Central memory CD4-positive, alpha-beta T cell (primary cell): Measurements from ENCODE around the gene PRSS12.
A peak's percentile ranks its signal among the peaks of the same experiment; 100 is the strongest.
"Not testable (repeated sequence)": the region's sequence is repeated elsewhere in the genome, so short reads cannot be mapped to it uniquely, and the experiment has no call there.

Experiments
- DNase-seq: peaks from one replicate; pipeline ENCODE4 v3.0.0; 2022

PRSS12 gene

DNA sequence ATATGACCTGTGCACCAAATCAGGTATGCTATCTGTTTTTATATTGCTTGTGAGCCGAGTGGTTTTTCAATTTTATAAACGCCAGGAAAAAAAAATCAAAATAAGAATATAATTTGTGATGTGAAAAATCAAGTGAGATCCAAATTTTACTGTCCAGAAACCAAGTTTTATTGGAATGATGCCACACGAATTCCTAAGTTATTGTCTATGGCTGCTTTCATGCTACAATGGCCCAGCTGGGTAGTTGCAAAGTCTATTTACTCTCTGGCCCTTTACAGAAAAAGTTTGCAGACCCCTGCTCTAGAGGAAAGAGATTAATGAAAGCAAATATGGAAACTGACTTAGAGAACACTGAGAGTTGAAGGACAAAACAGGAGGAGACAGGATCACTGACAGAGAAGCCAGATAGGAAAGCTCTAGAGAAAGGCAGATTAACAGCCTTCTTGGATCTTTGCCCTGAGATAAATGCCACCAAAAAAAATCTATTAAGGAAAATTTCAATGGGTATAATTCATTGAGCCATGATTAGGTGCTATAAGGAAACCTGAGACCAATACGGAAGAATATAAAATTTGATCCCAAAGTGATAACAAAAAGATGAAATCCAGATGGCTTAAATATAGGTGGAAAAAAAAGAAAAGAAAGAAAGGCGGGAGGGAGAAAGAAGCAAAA lies 29.8 kb downstream of the PRSS12 start:
- DNase-seq = no peak

DNA sequence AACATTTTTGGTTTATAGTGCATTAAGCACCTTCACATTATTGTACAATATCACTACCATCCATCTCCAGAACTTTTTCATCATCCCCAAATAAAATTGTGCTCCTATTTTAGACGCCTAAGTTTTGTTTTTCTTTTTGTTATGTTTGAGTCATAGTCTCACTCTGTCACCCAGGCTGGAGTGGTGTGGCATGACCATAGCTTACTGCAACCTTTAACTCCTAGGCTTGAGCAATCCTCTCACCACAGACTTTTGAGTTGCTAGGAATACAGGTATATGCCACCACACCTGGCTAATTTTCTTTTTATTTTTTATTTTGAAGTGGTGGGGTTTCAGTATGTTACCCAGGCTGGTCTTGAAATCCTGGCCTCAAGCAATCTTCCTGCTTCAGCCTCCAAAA lies 33.9 kb downstream of the PRSS12 start:
- DNase-seq = no peak

GRCh38 chr4:118317691-118318090 lies 35.1 kb downstream of the PRSS12 start:
- DNase-seq = no peak

DNA sequence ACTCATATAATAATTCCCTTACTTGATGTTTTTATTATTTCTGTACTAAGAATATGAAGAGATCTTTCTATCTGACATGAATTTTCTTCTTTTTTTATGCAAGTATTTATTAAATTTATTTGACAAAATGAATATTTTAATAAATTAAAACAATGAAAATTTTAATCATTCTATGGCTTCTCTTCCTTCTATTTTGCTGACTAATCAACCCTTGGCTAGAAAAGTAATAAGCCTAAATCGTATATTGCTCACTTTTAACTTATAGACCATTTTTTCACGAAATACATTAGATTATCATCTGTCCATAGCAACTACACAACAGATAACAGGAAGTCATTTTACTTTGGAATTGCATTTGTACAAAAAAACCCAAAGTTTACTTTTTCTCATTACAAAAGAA lies 38.6 kb downstream of the PRSS12 start:
- DNase-seq = no peak

DNA sequence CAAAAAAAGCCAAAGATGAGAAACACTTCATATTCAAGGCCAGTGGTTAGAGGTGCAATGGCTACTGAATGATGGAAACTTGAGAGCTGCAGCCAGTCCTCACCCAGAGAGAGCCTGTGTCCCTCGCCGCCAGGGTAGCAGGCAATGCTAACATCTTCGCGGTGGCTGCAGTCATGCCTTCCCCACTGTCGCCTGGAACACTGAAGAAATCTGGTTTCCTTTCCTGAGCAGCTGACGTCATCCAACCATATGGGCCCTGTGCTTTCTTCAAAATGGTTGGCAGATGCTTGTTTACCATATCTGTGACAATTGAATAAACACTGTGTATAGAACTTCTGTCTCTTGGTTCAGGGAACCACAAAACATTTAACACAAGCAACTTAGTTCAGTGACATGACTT lies 39.7 kb downstream of the PRSS12 start:
- no peak for DNase-seq

DNA sequence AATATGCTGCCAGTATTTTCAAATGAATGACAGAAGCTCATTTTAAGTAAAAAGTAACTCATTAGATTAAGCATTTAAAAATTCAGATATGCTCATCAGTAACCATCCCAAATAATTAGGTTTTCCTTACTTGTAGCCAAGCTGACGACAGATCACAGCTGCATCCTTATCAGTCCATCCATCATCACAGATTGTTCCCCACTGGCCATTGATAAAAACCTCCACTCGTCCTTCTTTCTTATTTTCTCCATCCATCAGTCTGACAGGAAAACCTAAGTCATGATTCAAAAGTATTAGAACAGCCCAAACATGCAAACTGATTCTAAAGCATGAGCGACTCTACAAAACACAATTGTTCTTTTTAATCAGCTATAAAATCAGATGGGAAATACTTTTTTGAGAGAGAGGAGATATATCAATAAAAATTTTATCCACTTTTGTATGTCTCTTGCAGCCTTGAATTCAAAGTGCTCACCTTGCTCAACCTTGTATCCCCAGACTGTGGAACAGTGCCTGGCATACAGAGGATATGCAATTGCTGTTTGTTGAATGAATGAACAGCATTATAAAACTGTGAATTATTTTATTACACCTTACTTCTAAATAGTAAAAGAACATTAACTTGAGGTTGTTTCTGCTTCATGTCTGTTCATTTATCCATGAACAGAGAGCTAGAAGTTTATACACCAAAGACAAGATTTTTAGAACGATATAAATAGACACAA lies 44.3 kb downstream of the PRSS12 start:
- DNase-seq = no peak

- no peak for DNase-seq
Observed at GRCh38 chr4:118307643-118308042, 45.2 kb downstream of the PRSS12 start.

GRCh38 chr4:118299619-118300018 lies 53.2 kb downstream of the PRSS12 start:
- DNase-seq = not testable (repeated sequence)

GRCh38 chr4:118296729-118297128 lies 56.1 kb downstream of the PRSS12 start:
- DNase-seq = no peak

- DNase-seq = no peak
Observed at GRCh38 chr4:118290951-118291350, 61.9 kb downstream of the PRSS12 start.

- DNase-seq = no peak
Observed at GRCh38 chr4:118289794-118290193, 63.0 kb downstream of the PRSS12 start.

DNA sequence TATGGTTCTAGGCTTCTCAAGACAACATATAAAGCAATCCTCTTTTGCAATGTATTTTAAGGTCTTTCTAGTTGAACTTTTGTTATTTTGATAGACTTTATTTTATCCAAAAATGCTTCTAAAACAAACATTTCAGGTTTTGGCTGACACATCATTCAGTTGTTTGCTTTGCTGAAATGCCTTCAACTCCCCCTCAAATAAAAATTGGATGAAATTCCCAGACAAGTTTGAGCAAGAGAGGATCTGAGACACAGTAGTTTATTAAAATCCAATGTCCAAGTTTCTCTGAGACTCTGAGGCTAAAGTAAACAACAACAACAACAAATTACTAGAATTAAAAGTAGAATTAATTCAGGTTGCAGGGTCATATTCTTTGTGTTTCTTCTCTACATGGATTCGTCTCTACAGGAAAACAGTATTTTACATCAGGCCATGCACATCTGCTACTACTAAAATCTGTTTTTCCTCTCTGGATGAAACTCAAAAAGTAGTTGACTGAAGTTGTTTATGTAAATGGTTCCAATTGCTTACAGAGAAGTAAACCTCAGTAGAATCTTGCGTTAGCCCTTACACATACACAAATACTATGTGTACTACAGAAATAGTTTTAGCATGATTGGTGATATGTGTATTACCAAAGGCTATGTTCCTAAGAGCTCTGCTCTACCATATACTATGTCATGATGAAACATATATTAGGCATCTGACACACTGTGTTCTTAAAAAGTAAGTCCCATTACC lies 64.9 kb downstream of the PRSS12 start:
- no peak for DNase-seq

DNA sequence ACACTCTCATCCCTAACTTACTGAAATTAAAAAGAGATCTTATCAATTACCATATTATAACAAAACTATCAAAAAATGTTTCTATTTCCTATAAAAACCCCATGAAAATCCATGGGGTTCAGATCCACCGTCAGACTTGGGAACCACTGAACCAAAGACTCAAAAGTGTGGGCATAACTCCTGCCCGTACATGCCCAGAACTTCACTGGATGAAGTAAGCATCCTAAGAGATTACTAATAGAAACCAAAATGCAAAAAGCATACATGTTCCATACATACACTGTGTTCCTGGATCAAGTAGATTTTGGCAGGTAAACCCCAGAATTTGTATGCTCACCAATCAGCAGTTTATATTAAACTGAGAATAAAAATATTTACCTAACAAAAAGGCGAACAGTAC lies 66.1 kb downstream of the PRSS12 start:
- no peak for DNase-seq

- no peak for DNase-seq
Observed at GRCh38 chr4:118285931-118286330, 66.9 kb downstream of the PRSS12 start.

DNA sequence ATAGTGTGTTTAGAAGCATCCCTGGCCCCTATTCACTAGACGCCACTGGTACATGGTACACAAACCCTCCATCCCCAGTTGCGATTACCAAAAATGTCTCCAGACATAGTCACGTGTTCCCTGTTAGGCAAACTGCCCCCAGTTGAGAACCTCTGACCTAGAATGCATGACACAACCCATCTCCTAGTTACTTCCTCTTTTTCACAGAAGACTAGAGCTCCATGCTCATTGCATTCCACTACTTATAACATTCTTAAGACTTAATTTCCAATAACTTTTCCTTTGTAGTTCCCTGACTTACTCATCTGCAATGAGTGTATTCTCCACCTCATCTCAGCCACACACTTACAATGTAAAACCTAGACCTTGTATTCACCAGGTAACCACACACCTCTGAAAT lies 68.6 kb downstream of the PRSS12 start:
- no peak for DNase-seq

DNA sequence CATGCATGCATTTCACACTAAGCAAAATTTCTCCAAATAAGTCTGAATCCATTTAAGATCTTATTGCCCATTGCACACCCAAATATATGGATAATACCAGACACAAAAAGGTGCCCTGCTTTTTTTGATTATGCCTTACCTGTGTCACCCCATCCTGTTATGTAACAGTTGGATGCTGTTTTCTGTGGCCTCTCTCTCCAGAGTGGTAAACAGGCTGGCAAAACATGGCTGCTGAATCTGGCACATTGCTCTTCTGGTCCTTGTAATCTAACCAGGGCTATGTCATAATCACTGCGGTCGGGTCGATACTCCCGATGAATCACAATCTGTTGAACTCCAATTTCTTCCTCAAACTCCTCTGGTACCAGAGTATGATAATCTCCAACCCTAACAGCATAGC lies 70.1 kb downstream of the PRSS12 start:
- no peak for DNase-seq

DNA sequence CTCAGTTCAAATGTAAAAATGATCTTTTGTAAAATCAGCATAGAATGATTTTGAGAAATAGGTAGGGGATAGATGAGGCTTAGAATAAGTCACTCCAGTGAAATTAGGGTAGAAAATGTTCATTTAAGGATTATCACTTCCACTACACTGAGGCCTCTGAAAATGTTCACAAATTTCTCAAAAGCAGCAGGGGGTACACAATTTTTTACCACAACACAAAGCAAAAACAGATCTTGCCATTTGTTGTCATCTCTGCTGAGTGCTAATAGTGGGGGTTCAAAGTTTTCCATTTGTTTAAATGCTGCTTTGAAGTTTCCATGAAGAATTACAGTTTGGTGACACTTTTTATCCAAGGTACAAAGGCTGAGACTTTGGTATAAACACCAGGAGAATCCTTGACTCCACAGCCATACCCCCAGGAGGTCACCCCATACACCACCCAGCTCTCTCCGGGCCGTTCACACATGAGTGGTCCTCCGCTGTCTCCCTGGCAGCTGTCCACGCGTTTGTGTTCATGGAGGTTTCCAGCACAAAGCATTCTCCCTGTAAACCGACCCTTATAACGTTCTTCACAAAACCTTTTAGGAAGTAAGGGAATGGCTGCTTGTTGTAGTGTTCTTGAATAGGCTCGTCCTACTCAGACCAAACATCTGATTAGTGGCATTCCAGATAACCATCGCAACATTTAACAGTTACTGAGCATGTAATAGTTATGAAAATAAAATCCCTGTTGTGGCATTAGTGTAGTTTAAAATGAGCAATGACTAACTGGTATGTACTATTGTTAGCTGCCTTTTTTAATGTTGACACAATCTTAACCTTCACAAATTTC lies 71.0 kb downstream of the PRSS12 start:
- DNase-seq = no peak

GRCh38 chr4:118280501-118281218 lies 72.1 kb downstream of the PRSS12 start:
- peak; percentile 43 for DNase-seq

- DNase-seq = no peak
Observed at GRCh38 chr4:118279920-118280432, 72.8 kb downstream of the PRSS12 start.

- peak; percentile 43 for DNase-seq
Observed at GRCh38 chr4:118279328-118279727, 73.5 kb downstream of the PRSS12 start.

GRCh38 chr4:118278473-118279274 lies 74.1 kb downstream of the PRSS12 start:
- peak; percentile 97 for DNase-seq
